HG03442 (cell line): ENCODE results near the gene WNT6.

ENCODE experiments used
- ATAC-seq: cut with Tn5 transposase; IDR thresholded peaks from one replicate; pipeline ENCODE4 v1.9.1; 2021; ENCODE audit warnings: mild to moderate bottlenecking, moderate library complexity; ENCODE audit not compliant: unreplicated experiment

Gene WNT6

GRCh38 chr2:218876562-218877219, 17.1 kb downstream of the WNT6 start:
- no peak for ATAC-seq

- no peak for ATAC-seq
These were observed 17.7 kb downstream of the WNT6 start for GRCh38 chr2:218877331-218877730.

- ATAC-seq = no peak
These were observed 18.3 kb downstream of the WNT6 start for GRCh38 chr2:218877891-218878290.

GRCh38 chr2:218878486-218878885, 18.9 kb downstream of the WNT6 start:
- no peak for ATAC-seq

GRCh38 chr2:218878926-218879761, 19.5 kb downstream of the WNT6 start:
- ATAC-seq = no peak

- ATAC-seq = no peak
These were observed 20.1 kb downstream of the WNT6 start for GRCh38 chr2:218879776-218880101.

- ATAC-seq = peak; percentile 68
These were observed 20.7 kb downstream of the WNT6 start, which contains the start of gene WNT10A for GRCh38 chr2:218880102-218880858. WNT10A (plus strand) TSS chr2:218880852; CDS start chr2:218880996, 144 bp downstream.

- no peak for ATAC-seq
These were observed 21.4 kb downstream of the WNT6 start for GRCh38 chr2:218880859-218881594.

- ATAC-seq = no peak
These were observed 22.3 kb downstream of the WNT6 start for GRCh38 chr2:218881744-218882460.

GRCh38 chr2:218882461-218882816, 22.8 kb downstream of the WNT6 start:
- no peak for ATAC-seq

- no peak for ATAC-seq
These were observed 23.3 kb downstream of the WNT6 start for GRCh38 chr2:218882866-218883366.

GRCh38 chr2:218883491-218884490, 24.2 kb downstream of the WNT6 start:
- ATAC-seq = no peak

- ATAC-seq = no peak
These were observed 24.9 kb downstream of the WNT6 start for GRCh38 chr2:218884519-218884918.

- peak; percentile 67 for ATAC-seq
These were observed 26.7 kb downstream of the WNT6 start for GRCh38 chr2:218885981-218886947.

- no peak for ATAC-seq
These were observed 27.5 kb downstream of the WNT6 start for GRCh38 chr2:218887079-218887478.

- no peak for ATAC-seq
These were observed 28.7 kb downstream of the WNT6 start for GRCh38 chr2:218888341-218888740.

- ATAC-seq = no peak
These were observed 30.3 kb downstream of the WNT6 start for GRCh38 chr2:218889937-218890336.

- ATAC-seq = no peak
These were observed 30.8 kb downstream of the WNT6 start for GRCh38 chr2:218890369-218890768.
